Stimulated activated memory B cell treated with anti-CD40 and anti-IgM and Interleukin-4, amounts not matched to agents 10 μg/mL and 1 μg/mL and 100 μg/mL, for 72 hours (primary cell): Measurements from ENCODE around the gene FAM83F.

Experiments used
- ATAC-seq: fragments of 150-1000 bp; cut with Tn5 transposase; 2 replicates; pipeline ENCODE4 v1.10.0; 2021
- H3K27ac Mint-ChIP-seq: one replicate; pipeline ENCODE4 v1.8.0; 2022; ENCODE audit warnings: mild to moderate bottlenecking, mixed read lengths
- H3K27me3 Mint-ChIP-seq: one replicate; pipeline ENCODE4 v1.8.0; 2022; ENCODE audit warnings: mixed read lengths
- H3K36me3 Mint-ChIP-seq: one replicate; pipeline ENCODE4 v1.8.0; 2022; ENCODE audit warnings: mixed read lengths
- H3K4me1 Mint-ChIP-seq: one replicate; pipeline ENCODE4 v1.8.0; 2022; ENCODE audit warnings: mixed read lengths
- H3K4me3 Mint-ChIP-seq: one replicate; pipeline ENCODE4 v1.8.0; 2022; ENCODE audit warnings: mild to moderate bottlenecking, moderate library complexity, mixed read lengths
- H3K9me3 Mint-ChIP-seq: one replicate; pipeline ENCODE4 v1.8.0; 2022; ENCODE audit warnings: mixed read lengths

Gene FAM83F

GRCh38 chr22:39958949-39959639 lies 35.7 kb upstream of the FAM83F start:
- H3K27me3 Mint-ChIP-seq, result peaks cover 31% of the 10 kb centered on the region
- H3K4me3 Mint-ChIP-seq, result no peak overlapping the region
- ATAC-seq, result no peak
- H3K36me3 Mint-ChIP-seq, result peaks cover 27% of the 10 kb centered on the region
- H3K27ac Mint-ChIP-seq, result no peak overlapping the region
- peaks cover 46% of the 10 kb centered on the region for H3K4me1 Mint-ChIP-seq
- no peaks in the 10 kb centered on the region for H3K9me3 Mint-ChIP-seq

GRCh38 chr22:39959640-39960447 lies 34.9 kb upstream of the FAM83F start, which contains the start of gene TMA7B:
TSS of gene TMA7B (plus strand) at chr22:39960397. CDS start at chr22:39964375, 3,978 bp downstream.
- peaks cover 29% of the 10 kb centered on the region for H3K36me3 Mint-ChIP-seq
- peaks cover 31% of the 10 kb centered on the region for H3K27me3 Mint-ChIP-seq
- H3K9me3 Mint-ChIP-seq, result no peaks in the 10 kb centered on the region
- H3K27ac Mint-ChIP-seq, result no peak within 1 kb of the TSS
- no peak for ATAC-seq
- H3K4me3 Mint-ChIP-seq, result no peak within 1 kb of the TSS
- peaks cover 49% of the 10 kb centered on the region for H3K4me1 Mint-ChIP-seq

- Mint-ChIP-seq H3K36me3 (peaks cover 31% of the 10 kb centered on the region), H3K4me1 (peaks cover 49% of the 10 kb centered on the region), H3K27ac (no peak overlapping the region), H3K4me3 (peak overlapping the region; percentile 23), H3K9me3 (no peaks in the 10 kb centered on the region), H3K27me3 (peaks cover 31% of the 10 kb centered on the region)
- peak; percentile 87 for ATAC-seq
Measured at GRCh38 chr22:39960791-39961746, 33.7 kb upstream of the FAM83F start.

- Mint-ChIP-seq H3K4me1 (peaks cover 42% of the 10 kb centered on the region), H3K4me3 (no peak overlapping the region), H3K27me3 (peaks cover 31% of the 10 kb centered on the region), H3K27ac (no peak overlapping the region), H3K36me3 (peaks cover 31% of the 10 kb centered on the region), H3K9me3 (no peaks in the 10 kb centered on the region)
- no peak for ATAC-seq
Measured at GRCh38 chr22:39962071-39962470, 32.7 kb upstream of the FAM83F start.

GRCh38 chr22:39965748-39966147 lies 29.0 kb upstream of the FAM83F start:
- H3K36me3 Mint-ChIP-seq, result peaks cover 20% of the 10 kb centered on the region
- no peak overlapping the region for H3K4me3 Mint-ChIP-seq
- H3K4me1 Mint-ChIP-seq, result peaks cover 17% of the 10 kb centered on the region
- H3K9me3 Mint-ChIP-seq, result no peaks in the 10 kb centered on the region
- H3K27ac Mint-ChIP-seq, result no peak overlapping the region
- no peak for ATAC-seq
- peaks cover under 1% of the 10 kb centered on the region for H3K27me3 Mint-ChIP-seq

- no peak overlapping the region for H3K4me3 Mint-ChIP-seq
- H3K9me3 Mint-ChIP-seq, result no peaks in the 10 kb centered on the region
- ATAC-seq, result no peak
- H3K36me3 Mint-ChIP-seq, result peaks cover 19% of the 10 kb centered on the region
- H3K27me3 Mint-ChIP-seq, result no peaks in the 10 kb centered on the region
- no peak overlapping the region for H3K27ac Mint-ChIP-seq
- peaks cover 12% of the 10 kb centered on the region for H3K4me1 Mint-ChIP-seq
Measured at GRCh38 chr22:39966470-39966869, 28.3 kb upstream of the FAM83F start.

- Mint-ChIP-seq H3K36me3 (peaks cover 15% of the 10 kb centered on the region), H3K27ac (no peak overlapping the region)
Measured at GRCh38 chr22:39967103-39967829, 27.5 kb upstream of the FAM83F start.

GRCh38 chr22:39967996-39968972 lies 26.5 kb upstream of the FAM83F start:
- H3K27me3 Mint-ChIP-seq, result no peaks in the 10 kb centered on the region
- H3K36me3 Mint-ChIP-seq, result peaks cover 15% of the 10 kb centered on the region
- H3K4me3 Mint-ChIP-seq, result no peak overlapping the region
- no peak for ATAC-seq
- H3K27ac Mint-ChIP-seq, result no peak overlapping the region
- H3K9me3 Mint-ChIP-seq, result no peaks in the 10 kb centered on the region
- H3K4me1 Mint-ChIP-seq, result peaks cover 7% of the 10 kb centered on the region

More at GRCh38 chr22:39967103-39967829, 27.5 kb upstream of the FAM83F start:
- Mint-ChIP-seq H3K27me3 (no peaks in the 10 kb centered on the region), H3K4me1 (peaks cover 7% of the 10 kb centered on the region), H3K4me3 (no peak overlapping the region), H3K9me3 (no peaks in the 10 kb centered on the region)
- ATAC-seq, result no peak

- H3K27ac Mint-ChIP-seq, result no peak overlapping the region
- H3K4me3 Mint-ChIP-seq, result no peak overlapping the region
Measured at GRCh38 chr22:39970742-39971141, 24.0 kb upstream of the FAM83F start.

GRCh38 chr22:39972641-39973040 lies 22.1 kb upstream of the FAM83F start:
- H3K27ac Mint-ChIP-seq, result no peak overlapping the region

More at GRCh38 chr22:39970742-39971141, 24.0 kb upstream of the FAM83F start:
- H3K27me3 Mint-ChIP-seq, result peaks cover 8% of the 10 kb centered on the region
- H3K4me1 Mint-ChIP-seq, result no peaks in the 10 kb centered on the region
- H3K9me3 Mint-ChIP-seq, result no peaks in the 10 kb centered on the region
- H3K36me3 Mint-ChIP-seq, result peaks cover 11% of the 10 kb centered on the region
- ATAC-seq, result no peak

GRCh38 chr22:39973656-39974055 lies 21.1 kb upstream of the FAM83F start:
- no peaks in the 10 kb centered on the region for H3K4me1 Mint-ChIP-seq
- no peak overlapping the region for H3K27ac Mint-ChIP-seq

More at GRCh38 chr22:39972641-39973040, 22.1 kb upstream of the FAM83F start:
- H3K27me3 Mint-ChIP-seq, result peaks cover 11% of the 10 kb centered on the region
- H3K4me3 Mint-ChIP-seq, result no peak overlapping the region
- H3K4me1 Mint-ChIP-seq, result no peaks in the 10 kb centered on the region
- no peaks in the 10 kb centered on the region for H3K9me3 Mint-ChIP-seq
- peaks cover 11% of the 10 kb centered on the region for H3K36me3 Mint-ChIP-seq
- ATAC-seq, result no peak

GRCh38 chr22:39974065-39974464 lies 20.7 kb upstream of the FAM83F start:
- H3K27me3 Mint-ChIP-seq, result peaks cover 23% of the 10 kb centered on the region
- no peaks in the 10 kb centered on the region for H3K9me3 Mint-ChIP-seq
- H3K4me1 Mint-ChIP-seq, result no peaks in the 10 kb centered on the region
- no peak for ATAC-seq
- H3K27ac Mint-ChIP-seq, result no peak overlapping the region
- H3K4me3 Mint-ChIP-seq, result no peak overlapping the region
- H3K36me3 Mint-ChIP-seq, result peaks cover 5% of the 10 kb centered on the region

More at GRCh38 chr22:39973656-39974055, 21.1 kb upstream of the FAM83F start:
- no peaks in the 10 kb centered on the region for H3K9me3 Mint-ChIP-seq
- H3K4me3 Mint-ChIP-seq, result no peak overlapping the region
- H3K27me3 Mint-ChIP-seq, result peaks cover 19% of the 10 kb centered on the region
- peaks cover 5% of the 10 kb centered on the region for H3K36me3 Mint-ChIP-seq
- no peak for ATAC-seq

- Mint-ChIP-seq H3K9me3 (no peaks in the 10 kb centered on the region), H3K27ac (no peak overlapping the region), H3K27me3 (peaks cover 40% of the 10 kb centered on the region), H3K4me1 (no peaks in the 10 kb centered on the region), H3K4me3 (no peak overlapping the region), H3K36me3 (no peaks in the 10 kb centered on the region)
- no peak for ATAC-seq
Measured at GRCh38 chr22:39979048-39979447, 15.7 kb upstream of the FAM83F start.
